ENCODE results near the gene ABCA13.
"Not testable (repeated sequence)": the region's sequence is repeated elsewhere in the genome, so short reads cannot be mapped to it uniquely, and the experiment has no call there.

Gene ABCA13

DNA sequence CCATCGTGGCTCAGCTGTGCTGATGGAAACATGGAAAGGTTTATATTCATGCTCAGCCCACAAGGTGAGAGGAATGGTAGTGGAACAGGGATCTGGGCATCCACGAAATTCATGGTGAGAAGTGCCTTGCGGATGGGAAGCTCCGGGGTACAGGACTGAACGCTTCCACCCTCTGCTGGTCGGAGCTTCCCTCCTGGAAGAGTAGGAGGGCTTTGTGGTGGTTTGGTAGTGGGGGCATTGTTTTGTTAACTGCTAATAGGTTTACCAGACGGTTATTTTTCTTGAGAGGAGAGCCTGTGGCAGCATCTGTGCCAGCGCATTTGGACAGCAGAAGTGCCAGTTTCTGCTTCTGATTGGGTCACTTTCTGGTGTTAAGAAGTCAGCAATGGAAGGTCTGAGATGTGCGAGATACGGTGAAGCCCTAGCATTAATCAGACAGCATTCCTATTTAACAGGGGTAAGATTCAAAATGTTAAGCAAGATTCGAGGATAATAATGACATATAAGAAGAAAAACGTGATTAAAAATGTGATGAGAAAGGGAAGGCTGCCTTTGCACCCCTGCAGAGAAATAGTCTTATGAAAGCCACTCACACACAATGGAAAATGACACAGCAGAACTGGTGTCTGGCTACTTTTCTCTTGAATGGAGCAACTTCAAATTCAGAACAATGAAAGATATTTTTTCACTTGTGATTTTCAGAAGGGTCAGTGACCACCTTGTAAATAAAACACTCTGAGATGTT lies 17.7 kb downstream of the ABCA13 start:
- Histone ChIP-seq H3K4me3 (IDR thresholded peaks at IDR 0.05; ENCODE audit: insufficient read depth, low read depth, low read length) (no peak overlapping the region), H3K27ac (no peak overlapping the region), H3K27me3 (ENCODE audit: insufficient read depth, low read depth) (no peaks in the 10 kb centered on the region), H4K20me1 (ENCODE audit: insufficient read depth) (no peaks in the 10 kb centered on the region), H2AFZ (ENCODE audit: low read depth) (no peak overlapping the region), H3K36me3 (ENCODE audit: insufficient read depth) (no peaks in the 10 kb centered on the region), H3K4me2 (no peak overlapping the region), H3K4me1 (ENCODE audit: low read depth, poor library complexity, severe bottlenecking) (peaks cover 21% of the 10 kb centered on the region), H3K79me2 (ENCODE audit: insufficient read depth, low read depth) (no peaks in the 10 kb centered on the region), H3K9ac (no peak overlapping the region)
- TF ChIP-seq, protein P1, sequence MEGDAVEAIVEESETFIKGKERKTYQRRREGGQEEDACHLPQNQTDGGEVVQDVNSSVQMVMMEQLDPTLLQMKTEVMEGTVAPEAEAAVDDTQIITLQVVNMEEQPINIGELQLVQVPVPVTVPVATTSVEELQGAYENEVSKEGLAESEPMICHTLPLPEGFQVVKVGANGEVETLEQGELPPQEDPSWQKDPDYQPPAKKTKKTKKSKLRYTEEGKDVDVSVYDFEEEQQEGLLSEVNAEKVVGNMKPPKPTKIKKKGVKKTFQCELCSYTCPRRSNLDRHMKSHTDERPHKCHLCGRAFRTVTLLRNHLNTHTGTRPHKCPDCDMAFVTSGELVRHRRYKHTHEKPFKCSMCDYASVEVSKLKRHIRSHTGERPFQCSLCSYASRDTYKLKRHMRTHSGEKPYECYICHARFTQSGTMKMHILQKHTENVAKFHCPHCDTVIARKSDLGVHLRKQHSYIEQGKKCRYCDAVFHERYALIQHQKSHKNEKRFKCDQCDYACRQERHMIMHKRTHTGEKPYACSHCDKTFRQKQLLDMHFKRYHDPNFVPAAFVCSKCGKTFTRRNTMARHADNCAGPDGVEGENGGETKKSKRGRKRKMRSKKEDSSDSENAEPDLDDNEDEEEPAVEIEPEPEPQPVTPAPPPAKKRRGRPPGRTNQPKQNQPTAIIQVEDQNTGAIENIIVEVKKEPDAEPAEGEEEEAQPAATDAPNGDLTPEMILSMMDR (conservative IDR thresholded peaks at IDR 0.05; ENCODE audit: low read depth, low read length) = no peak

DNA sequence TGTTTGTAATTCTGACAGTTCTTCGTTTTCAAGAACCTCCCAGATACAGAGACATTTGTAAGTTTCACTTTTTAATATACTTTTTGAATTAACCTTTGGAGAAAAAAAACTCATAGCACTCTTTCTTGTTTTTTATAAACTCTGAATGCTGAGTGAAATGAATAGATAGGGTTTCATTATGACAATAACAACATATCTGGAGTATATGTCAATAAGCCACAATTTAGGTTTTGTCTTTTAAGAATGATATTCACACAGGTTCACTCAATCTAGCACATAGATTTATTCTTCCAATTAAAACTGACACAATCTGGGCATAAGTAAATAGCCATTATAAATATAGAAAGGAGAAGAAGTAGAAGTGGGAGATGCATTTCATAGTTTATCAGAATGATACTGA lies 21.7 kb downstream of the ABCA13 start:
- Histone ChIP-seq H2AFZ (ENCODE audit: low read depth) (no peak overlapping the region), H3K27ac (no peak overlapping the region), H4K20me1 (ENCODE audit: insufficient read depth) (no peaks in the 10 kb centered on the region), H3K4me2 (no peak overlapping the region), H3K4me1 (ENCODE audit: low read depth, poor library complexity, severe bottlenecking) (no peaks in the 10 kb centered on the region), H3K4me3 (IDR thresholded peaks at IDR 0.05; ENCODE audit: insufficient read depth, low read depth, low read length) (no peak overlapping the region), H3K79me2 (ENCODE audit: insufficient read depth, low read depth) (no peaks in the 10 kb centered on the region), H3K36me3 (ENCODE audit: insufficient read depth) (no peaks in the 10 kb centered on the region), H3K9ac (no peak overlapping the region), H3K27me3 (ENCODE audit: insufficient read depth, low read depth) (no peaks in the 10 kb centered on the region)
- TF ChIP-seq, protein P1 (conservative IDR thresholded peaks at IDR 0.05; ENCODE audit: low read depth, low read length) = no peak

DNA sequence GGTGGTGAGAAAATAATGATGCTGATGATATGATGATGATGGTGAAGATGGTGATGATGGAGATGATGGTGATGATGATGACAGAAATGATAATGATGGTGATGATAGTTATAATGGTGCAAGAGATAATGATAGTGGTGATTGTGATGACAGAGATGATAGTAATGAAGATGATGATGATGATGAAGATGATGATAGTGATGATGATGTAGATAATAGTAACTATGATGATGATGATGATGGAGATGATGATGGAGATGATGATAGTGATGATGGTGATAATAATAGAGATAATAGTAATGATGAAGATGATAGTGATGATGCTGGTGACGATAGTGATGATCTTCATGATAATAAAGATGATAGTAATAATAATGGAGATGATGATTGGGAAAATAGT lies 22.2 kb downstream of the ABCA13 start:
- Histone ChIP-seq H4K20me1 (ENCODE audit: insufficient read depth) (no peaks in the 10 kb centered on the region), H3K9ac (no peak overlapping the region), H3K4me1 (ENCODE audit: low read depth, poor library complexity, severe bottlenecking) (no peaks in the 10 kb centered on the region), H3K27ac (no peak overlapping the region), H3K4me3 (IDR thresholded peaks at IDR 0.05; ENCODE audit: insufficient read depth, low read depth, low read length) (no peak overlapping the region), H3K79me2 (ENCODE audit: insufficient read depth, low read depth) (no peaks in the 10 kb centered on the region), H3K4me2 (no peak overlapping the region), H3K27me3 (ENCODE audit: insufficient read depth, low read depth) (no peaks in the 10 kb centered on the region), H3K36me3 (ENCODE audit: insufficient read depth) (no peaks in the 10 kb centered on the region), H2AFZ (ENCODE audit: low read depth) (no peak overlapping the region)
- TF ChIP-seq, protein P1 (conservative IDR thresholded peaks at IDR 0.05; ENCODE audit: low read depth, low read length) = no peak

DNA sequence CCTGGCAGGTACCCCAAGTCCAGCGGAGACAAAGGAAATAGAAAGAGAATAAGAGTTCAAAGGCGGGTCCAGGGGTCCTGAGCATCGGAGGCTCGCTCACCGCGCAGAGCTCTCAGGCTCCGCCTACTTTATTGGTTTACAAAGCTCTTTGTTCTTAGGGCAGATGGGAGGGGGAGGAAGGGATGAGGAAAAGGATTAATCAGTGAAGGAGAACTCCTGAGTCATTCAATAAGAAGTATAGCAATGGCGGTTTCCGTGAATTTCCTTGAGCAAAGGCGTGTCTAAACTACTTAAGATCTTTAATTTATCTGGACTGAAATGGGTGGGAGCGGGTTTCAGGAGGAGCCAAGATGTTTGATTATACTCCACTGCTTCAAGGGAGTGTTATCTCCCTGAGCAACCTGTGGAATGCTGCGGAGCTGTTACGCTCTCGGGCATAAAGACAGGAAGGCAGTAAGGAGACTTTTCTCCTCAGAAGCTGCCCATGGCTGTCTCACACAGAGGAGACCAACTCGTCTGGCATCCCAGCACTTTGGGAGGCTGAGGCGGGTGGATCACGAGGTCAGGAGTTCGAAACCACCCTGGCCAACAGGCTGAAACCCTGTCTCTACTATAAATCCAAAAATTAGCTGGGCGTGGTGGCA lies 29.8 kb downstream of the ABCA13 start:
- H3K4me2 ChIP-seq; H3K27ac ChIP-seq; H3K27me3 ChIP-seq (ENCODE audit: insufficient read depth, low read depth); H3K4me3 ChIP-seq (IDR thresholded peaks at IDR 0.05; ENCODE audit: insufficient read depth, low read depth, low read length); H3K4me1 ChIP-seq (ENCODE audit: low read depth, poor library complexity, severe bottlenecking); H3K36me3 ChIP-seq (ENCODE audit: insufficient read depth); H3K79me2 ChIP-seq (ENCODE audit: insufficient read depth, low read depth); H3K9ac ChIP-seq; H2AFZ ChIP-seq (ENCODE audit: low read depth); H4K20me1 ChIP-seq (ENCODE audit: insufficient read depth): not testable (repeated sequence)

DNA sequence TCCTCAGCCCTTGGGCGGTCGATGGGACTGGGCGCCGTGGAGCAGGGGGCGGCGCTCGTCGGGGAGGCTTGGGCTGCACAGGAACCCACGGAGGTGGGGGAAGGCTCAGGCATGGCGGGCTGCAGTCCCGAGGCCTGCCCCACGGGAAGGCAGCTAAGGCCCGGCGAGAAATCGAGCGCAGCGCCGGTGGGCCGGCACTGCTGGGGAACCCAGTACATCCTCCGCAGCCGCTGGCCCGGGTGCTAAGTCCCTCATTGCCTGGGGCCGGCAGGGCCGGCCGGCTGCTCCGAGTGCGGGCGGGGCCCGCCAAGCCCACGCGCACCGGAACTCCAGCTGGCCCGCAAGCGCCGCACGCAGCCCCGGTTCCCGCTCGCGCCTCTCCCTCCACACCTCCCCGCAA lies 31.7 kb downstream of the ABCA13 start:
- H3K79me2 ChIP-seq (ENCODE audit: insufficient read depth, low read depth); H3K4me1 ChIP-seq (ENCODE audit: low read depth, poor library complexity, severe bottlenecking); H3K27ac ChIP-seq; H3K27me3 ChIP-seq (ENCODE audit: insufficient read depth, low read depth); H3K36me3 ChIP-seq (ENCODE audit: insufficient read depth); H3K4me2 ChIP-seq; H3K4me3 ChIP-seq (IDR thresholded peaks at IDR 0.05; ENCODE audit: insufficient read depth, low read depth, low read length); H4K20me1 ChIP-seq (ENCODE audit: insufficient read depth); H3K9ac ChIP-seq; H2AFZ ChIP-seq (ENCODE audit: low read depth): not testable (repeated sequence)
